Endothelial cell (in vitro differentiated cells): ENCODE results near the gene EED. TPM values are rescaled to one million over a fixed set of nuclear protein-coding genes. Genes with fewer than 3 reads are reported as not detected.

Experiments
- DNase-seq: peaks from one replicate; pipeline ENCODE4 v3.0.0; 2021; ENCODE audit warnings: low spot score
- H3K27ac Mint-ChIP-seq: one replicate; pipeline ENCODE4 v1.8.0; 2021; ENCODE audit warnings: mixed read lengths, inconsistent platforms; ENCODE audit not compliant: unreplicated experiment
- H3K27me3 Mint-ChIP-seq: one replicate; pipeline ENCODE4 v1.8.0; 2021; ENCODE audit warnings: mild to moderate bottlenecking, moderate library complexity, mixed read lengths, inconsistent platforms; ENCODE audit not compliant: unreplicated experiment
- H3K36me3 Mint-ChIP-seq: one replicate; pipeline ENCODE4 v1.8.0; 2021; ENCODE audit warnings: mild to moderate bottlenecking, low read depth, mixed read lengths, inconsistent platforms; ENCODE audit not compliant: unreplicated experiment
- H3K4me1 Mint-ChIP-seq: one replicate; pipeline ENCODE4 v1.8.0; 2021; ENCODE audit warnings: mild to moderate bottlenecking, mixed read lengths, inconsistent platforms; ENCODE audit not compliant: unreplicated experiment
- H3K4me3 Mint-ChIP-seq: one replicate; pipeline ENCODE4 v1.8.0; 2021; ENCODE audit warnings: mild to moderate bottlenecking, mixed read lengths, inconsistent platforms; ENCODE audit not compliant: unreplicated experiment
- H3K9me3 Mint-ChIP-seq: one replicate; pipeline ENCODE4 v1.8.0; 2021; ENCODE audit warnings: mixed read lengths, inconsistent platforms; ENCODE audit not compliant: unreplicated experiment
- total RNA-seq: library from RNA; stranded (reverse); fragmentation: NEBNext Ultra II Directional; extraction: Animal tissue kit (Norgen Biotek cat#: 25700); gene quantifications from one replicate; pipeline ENCODE4 v1.2.1, GENCODE V29; 2021; ENCODE audit not compliant: unreplicated experiment
- TF ChIP-seq, protein P1 (sequence below): fragments of 200-600 bp; sonication (generic); IDR thresholded peaks from one replicate; pipeline ENCODE4 v1.5.0; 2021; ENCODE audit warnings: antibody characterized with exemption; ENCODE audit not compliant: unreplicated experiment

Gene EED
- total RNA-seq, 1 donor from 2014 or later: 18.5 TPM

DNA sequence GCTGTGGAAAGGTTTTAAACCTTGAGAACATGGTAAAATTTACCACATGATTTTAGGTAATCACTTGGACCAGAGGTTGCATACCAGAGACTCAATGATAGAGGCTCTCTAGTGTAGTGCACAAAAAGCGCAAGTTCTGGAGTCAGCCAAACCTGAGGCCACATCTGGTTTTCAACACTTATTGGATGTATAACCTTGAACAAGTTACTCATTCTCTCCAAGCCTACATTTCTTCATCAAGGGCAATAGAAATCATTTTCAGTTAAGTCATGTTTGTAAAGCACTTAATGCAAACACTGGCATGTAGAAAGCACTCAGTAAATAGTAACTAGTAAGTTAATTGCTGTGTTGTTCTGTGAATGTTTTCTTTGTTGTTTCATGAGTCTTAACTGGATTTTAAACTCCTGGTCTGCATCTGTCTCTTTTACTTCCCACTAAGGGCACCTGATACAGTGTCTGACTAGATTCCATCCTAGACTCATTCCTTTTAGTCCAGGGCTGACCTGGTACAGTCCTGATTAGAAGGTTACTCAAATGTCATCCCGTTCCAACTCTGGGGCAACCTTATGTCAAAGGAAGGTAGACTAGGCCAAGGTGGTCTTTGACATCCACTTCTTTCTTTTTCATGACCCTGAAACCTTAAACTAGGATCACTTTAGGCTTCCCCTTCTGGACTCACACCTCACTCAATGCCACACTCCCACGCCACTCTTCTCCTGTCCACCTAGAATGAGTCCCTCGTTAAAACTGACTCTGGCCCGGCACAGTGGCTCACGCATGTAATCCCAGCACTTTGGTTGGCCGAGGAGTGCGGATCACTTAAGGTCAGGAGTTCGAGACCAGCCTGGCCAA lies 34.5 kb upstream of the EED start:
- no peak overlapping the region for H3K27ac Mint-ChIP-seq
- H3K36me3 Mint-ChIP-seq: no peaks in the 10 kb centered on the region
- H3K4me1 Mint-ChIP-seq: no peaks in the 10 kb centered on the region
- no peaks in the 10 kb centered on the region for H3K9me3 Mint-ChIP-seq
- no peak overlapping the region for H3K4me3 Mint-ChIP-seq
- TF ChIP-seq, protein P1, sequence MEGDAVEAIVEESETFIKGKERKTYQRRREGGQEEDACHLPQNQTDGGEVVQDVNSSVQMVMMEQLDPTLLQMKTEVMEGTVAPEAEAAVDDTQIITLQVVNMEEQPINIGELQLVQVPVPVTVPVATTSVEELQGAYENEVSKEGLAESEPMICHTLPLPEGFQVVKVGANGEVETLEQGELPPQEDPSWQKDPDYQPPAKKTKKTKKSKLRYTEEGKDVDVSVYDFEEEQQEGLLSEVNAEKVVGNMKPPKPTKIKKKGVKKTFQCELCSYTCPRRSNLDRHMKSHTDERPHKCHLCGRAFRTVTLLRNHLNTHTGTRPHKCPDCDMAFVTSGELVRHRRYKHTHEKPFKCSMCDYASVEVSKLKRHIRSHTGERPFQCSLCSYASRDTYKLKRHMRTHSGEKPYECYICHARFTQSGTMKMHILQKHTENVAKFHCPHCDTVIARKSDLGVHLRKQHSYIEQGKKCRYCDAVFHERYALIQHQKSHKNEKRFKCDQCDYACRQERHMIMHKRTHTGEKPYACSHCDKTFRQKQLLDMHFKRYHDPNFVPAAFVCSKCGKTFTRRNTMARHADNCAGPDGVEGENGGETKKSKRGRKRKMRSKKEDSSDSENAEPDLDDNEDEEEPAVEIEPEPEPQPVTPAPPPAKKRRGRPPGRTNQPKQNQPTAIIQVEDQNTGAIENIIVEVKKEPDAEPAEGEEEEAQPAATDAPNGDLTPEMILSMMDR: no peak
- H3K27me3 Mint-ChIP-seq: no peaks in the 10 kb centered on the region
- no peak for DNase-seq

DNA sequence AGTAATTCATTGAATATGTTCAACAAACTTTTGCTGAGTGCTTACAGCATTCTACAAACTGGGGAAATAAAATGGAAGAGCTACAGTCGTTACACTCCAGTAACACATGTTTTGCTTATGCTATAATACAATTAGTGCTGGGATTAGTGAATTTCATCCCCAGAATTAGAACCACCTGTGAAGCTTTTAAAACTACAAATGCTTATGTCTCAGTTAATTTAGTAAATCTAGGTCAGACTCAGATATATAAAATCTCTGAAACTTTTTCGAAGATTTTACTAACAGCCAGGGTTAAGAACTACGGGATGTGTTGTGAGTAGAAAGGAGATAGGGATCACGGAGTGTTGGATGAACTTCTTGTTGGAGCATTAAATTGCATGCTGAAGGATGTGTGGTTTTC lies 33.7 kb upstream of the EED start:
- DNase-seq: no peak
- TF ChIP-seq, protein P1: no peak
- no peaks in the 10 kb centered on the region for H3K36me3 Mint-ChIP-seq
- H3K4me3 Mint-ChIP-seq: no peak overlapping the region
- no peaks in the 10 kb centered on the region for H3K4me1 Mint-ChIP-seq
- H3K27me3 Mint-ChIP-seq: no peaks in the 10 kb centered on the region
- no peaks in the 10 kb centered on the region for H3K9me3 Mint-ChIP-seq
- H3K27ac Mint-ChIP-seq: no peak overlapping the region

DNA sequence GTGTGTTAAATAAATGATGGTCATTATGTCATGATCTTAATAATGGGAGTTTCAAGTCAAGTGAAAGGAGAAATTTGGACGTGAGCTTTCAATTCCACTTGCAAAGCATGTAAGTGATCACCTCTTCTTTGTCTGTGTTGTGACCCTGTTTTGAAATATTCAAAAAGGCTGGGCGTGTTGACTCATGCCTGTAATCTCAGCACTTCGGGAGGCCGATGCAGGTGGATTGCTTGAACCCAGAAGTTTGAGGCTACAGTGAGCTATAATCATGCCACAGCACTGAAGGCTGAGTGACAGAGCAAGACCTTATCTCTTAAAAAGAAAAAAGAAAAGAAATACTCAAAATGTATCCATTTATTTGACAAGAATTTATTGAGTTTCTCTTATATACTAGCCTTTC lies 32.9 kb upstream of the EED start:
- Mint-ChIP-seq H3K4me1 (no peaks in the 10 kb centered on the region), H3K4me3 (no peak overlapping the region), H3K36me3 (no peaks in the 10 kb centered on the region), H3K27ac (no peak overlapping the region), H3K9me3 (no peaks in the 10 kb centered on the region), H3K27me3 (no peaks in the 10 kb centered on the region)
- no peak for DNase-seq
- TF ChIP-seq, protein P1: no peak

DNA sequence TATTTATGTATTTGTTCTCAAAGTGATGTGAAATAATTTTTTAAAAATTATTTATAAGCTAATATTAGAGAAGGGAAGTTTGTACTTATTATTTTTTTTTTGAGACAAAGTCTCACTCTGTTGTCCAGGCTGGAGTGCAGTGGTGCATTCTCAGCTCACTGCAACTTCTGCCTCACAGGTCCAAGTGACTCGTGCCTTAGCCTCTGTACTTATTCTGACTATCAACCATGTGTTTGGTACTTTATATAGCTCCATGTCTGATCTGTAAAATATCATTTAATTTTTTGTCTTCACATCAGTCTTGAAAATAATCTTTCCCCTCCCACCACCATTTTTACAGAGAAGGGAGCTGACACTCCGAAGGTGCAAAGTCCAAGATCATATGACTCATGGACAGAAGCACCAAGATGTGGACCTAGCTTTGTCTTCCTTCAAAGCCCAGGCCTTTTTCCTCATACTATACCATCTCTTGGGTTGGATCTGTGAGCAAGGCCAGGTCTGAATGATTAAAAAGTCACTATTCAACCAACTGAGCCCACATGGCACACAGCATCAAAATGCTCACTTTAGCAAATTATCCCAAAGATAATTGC lies 32.4 kb upstream of the EED start:
- TF ChIP-seq, protein P1: no peak
- Mint-ChIP-seq H3K27me3 (no peaks in the 10 kb centered on the region), H3K9me3 (no peaks in the 10 kb centered on the region), H3K4me3 (no peak overlapping the region), H3K36me3 (no peaks in the 10 kb centered on the region), H3K4me1 (no peaks in the 10 kb centered on the region), H3K27ac (no peak overlapping the region)
- DNase-seq: no peak

DNA sequence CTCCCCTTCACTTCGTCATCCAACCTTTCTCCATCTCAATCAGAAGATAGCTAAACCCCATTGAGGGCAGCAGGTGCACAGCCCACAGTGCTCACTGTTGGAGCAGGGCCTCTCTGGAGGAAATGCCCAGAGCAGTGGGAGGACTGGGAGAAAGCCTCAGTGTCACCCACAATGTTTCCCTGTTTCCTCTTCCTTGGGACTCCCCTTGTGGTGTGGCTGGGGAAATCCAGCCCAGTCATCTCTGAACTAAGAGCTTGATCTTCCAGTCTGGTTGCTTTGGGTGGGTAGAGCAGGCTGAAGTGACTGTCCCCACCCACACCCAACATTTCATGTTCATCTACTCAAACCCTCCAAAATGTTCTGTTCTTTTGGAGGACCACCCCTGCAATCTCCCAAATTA lies 29.8 kb upstream of the EED start:
- TF ChIP-seq, protein P1: no peak
- Mint-ChIP-seq H3K4me3 (no peak overlapping the region), H3K36me3 (no peaks in the 10 kb centered on the region), H3K9me3 (no peaks in the 10 kb centered on the region), H3K27me3 (no peaks in the 10 kb centered on the region), H3K27ac (no peak overlapping the region), H3K4me1 (no peaks in the 10 kb centered on the region)
- DNase-seq: no peak
